Astrocyte of the spinal cord (primary cell): Measurements from ENCODE around the gene LPAR2.

Experiments
- DNase-seq: peaks from one replicate; pipeline ENCODE4 v3.0.0; 2011; ENCODE audit warnings: low read depth, low spot score
- H3K4me3 ChIP-seq: 2 replicates; pipeline ENCODE4 v1.5.1; 2011; ENCODE audit warnings: low read depth, mild to moderate bottlenecking, low read length, moderate library complexity
- CTCF ChIP-seq: IDR thresholded peaks from 2 replicates; pipeline ENCODE4 v1.5.1; 2012; ENCODE audit warnings: low read depth, mild to moderate bottlenecking, low read length, inconsistent platforms
- in situ Hi-C: cut with HindIII; loops from 2 replicates; pipeline ENCODE4 v1.10.0; 2017; ENCODE audit warnings: low sequenced_read_pairs

LPAR2 gene

DNA sequence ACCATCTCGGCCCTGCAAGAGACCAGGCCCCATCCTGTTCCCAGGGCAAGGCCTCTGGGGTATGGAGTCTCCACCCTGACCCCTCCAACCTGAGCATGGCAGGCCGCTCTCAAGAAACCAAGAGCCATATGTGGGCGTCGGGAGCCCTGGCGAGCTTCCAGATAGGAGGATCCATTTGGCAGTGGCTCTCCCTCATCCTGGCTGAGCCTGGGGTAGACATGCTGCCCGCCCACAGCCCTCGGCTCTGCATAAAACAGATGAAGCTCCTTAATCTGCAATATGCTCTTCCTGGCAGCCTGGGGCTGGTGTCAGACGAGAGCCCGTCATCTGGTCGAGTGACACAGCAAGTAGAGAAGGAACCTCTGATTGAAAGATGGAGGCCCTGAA, 29.4 kb upstream of the LPAR2 start:
- DNase-seq, result no peak
- H3K4me3 ChIP-seq, result no peak overlapping the region
- TF ChIP-seq CTCF, result no peak
- in situ Hi-C loops, result no loop called here

- no peak overlapping the region for H3K4me3 ChIP-seq
- in situ Hi-C loops, result no loop called here
- no peak for TF ChIP-seq CTCF
- no peak for DNase-seq
Observed at GRCh38 chr19:19656451-19657396, 28.7 kb upstream of the LPAR2 start.

DNA sequence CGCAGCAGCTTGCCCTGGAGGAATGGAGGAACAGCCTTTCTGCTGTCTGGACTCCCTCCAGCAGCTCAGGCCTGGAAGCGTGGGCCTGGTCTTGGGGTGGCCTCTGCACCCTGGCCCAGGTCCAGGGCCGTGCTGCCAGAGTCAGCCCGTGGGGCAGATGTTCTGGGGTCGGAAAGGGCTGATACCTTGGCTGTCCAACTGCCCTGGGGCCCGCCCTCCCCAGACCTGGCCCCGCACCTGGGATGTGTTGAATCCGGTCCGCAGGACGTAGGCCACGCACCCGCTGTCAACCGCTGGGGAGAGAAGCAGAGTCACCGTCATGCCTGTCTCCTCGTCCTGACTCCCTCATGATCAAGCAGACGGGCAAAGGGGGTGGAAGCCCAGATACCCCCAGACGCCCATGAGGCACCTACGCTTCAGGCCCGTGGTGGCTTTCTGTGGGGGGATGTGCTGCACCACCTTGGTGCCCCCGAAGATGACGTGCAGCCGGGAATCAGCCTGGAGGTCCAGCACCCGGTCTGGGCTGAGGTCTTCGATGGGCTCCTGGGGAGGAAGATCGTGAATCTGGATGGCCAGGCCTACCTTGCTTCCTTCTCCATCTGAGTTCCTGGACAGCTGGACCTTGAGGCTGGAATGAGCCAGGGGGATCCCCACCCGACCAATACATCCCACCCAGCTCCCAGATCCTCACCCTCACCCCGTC, 27.8 kb upstream of the LPAR2 start:
- DNase-seq, result no peak
- TF ChIP-seq CTCF, result no peak
- no peak overlapping the region for H3K4me3 ChIP-seq
- in situ Hi-C loops, result no loop called here

- in situ Hi-C loops, result no loop called here
- no peak overlapping the region for H3K4me3 ChIP-seq
- no peak for TF ChIP-seq CTCF
- no peak for DNase-seq
Observed at GRCh38 chr19:19655051-19655594, 27.1 kb upstream of the LPAR2 start.

- DNase-seq, result no peak
- H3K4me3 ChIP-seq, result no peak overlapping the region
- in situ Hi-C loops, result no loop called here
- TF ChIP-seq CTCF, result no peak
Observed at GRCh38 chr19:19654441-19654840, 26.4 kb upstream of the LPAR2 start.

DNA sequence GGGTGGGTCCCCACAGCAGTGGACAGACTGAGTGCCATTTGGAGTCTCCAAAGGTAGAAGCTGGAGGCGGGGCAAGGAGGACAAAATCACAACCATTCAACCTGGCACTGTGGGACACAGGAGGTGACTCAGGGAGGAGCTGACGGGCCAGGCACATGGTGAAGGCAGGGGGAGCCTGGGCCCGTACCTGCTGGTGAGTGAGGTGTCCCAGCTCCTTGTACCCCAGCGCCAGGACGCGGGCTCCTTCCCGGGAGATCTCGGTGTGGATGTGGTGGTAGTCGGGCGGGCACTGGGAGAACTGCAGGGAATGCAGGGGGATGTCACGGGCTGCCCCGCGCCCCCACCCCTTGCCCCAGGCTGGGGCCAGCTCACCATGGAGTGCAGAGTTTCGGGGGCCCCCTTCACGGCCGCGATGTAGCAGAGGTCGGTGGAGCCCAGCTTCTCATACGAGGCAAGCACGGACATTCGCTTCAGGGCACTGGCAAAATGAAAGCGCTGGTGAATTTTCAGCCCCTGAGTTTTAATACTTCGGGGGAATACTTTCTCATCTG, 25.7 kb upstream of the LPAR2 start:
- DNase-seq, result no peak
- no peak for TF ChIP-seq CTCF
- no peak overlapping the region for H3K4me3 ChIP-seq
- in situ Hi-C loops, result no loop called here
